ENCODE data around the gene NMNAT2. TPM values are rescaled to one million over a fixed set of nuclear protein-coding genes. Genes with fewer than 3 reads are reported as not detected.

Gene NMNAT2
- total RNA-seq, 1 donor from 2014 or later = 2.2 TPM

- peaks cover 13% of the 10 kb centered on the region for H3K9me3 Mint-ChIP-seq (ENCODE audit: unreplicated experiment)
- DNase-seq (ENCODE audit: extremely low spot score, unreplicated experiment) = no peak
- no peak overlapping the region for H3K4me3 Mint-ChIP-seq (ENCODE audit: unreplicated experiment)
- TF ChIP-seq CTCF (IDR thresholded peaks at IDR 0.05) = no peak
- H3K36me3 Mint-ChIP-seq (ENCODE audit: unreplicated experiment) = peaks cover 7% of the 10 kb centered on the region
- no peaks in the 10 kb centered on the region for H3K27me3 Mint-ChIP-seq (ENCODE audit: unreplicated experiment)
- H3K27ac Mint-ChIP-seq (ENCODE audit: unreplicated experiment) = no peak overlapping the region
- H3K4me1 Mint-ChIP-seq (ENCODE audit: unreplicated experiment) = peaks cover 11% of the 10 kb centered on the region
Measured at GRCh38 chr1:183249941-183250452, 168.2 kb downstream of the NMNAT2 start.

- Mint-ChIP-seq H3K27ac (ENCODE audit: unreplicated experiment) (no peak overlapping the region), H3K9me3 (ENCODE audit: unreplicated experiment) (peaks cover 9% of the 10 kb centered on the region), H3K4me1 (ENCODE audit: unreplicated experiment) (peaks cover 20% of the 10 kb centered on the region), H3K4me3 (ENCODE audit: unreplicated experiment) (no peak overlapping the region), H3K27me3 (ENCODE audit: unreplicated experiment) (no peaks in the 10 kb centered on the region), H3K36me3 (ENCODE audit: unreplicated experiment) (peaks cover 4% of the 10 kb centered on the region)
- TF ChIP-seq CTCF (IDR thresholded peaks at IDR 0.05) = no peak
- no peak for DNase-seq (ENCODE audit: extremely low spot score, unreplicated experiment)
Measured at GRCh38 chr1:183248989-183249691, 169.0 kb downstream of the NMNAT2 start.

- no peaks in the 10 kb centered on the region for H3K27me3 Mint-ChIP-seq (ENCODE audit: unreplicated experiment)
- no peak overlapping the region for H3K4me3 Mint-ChIP-seq (ENCODE audit: unreplicated experiment)
- no peak for TF ChIP-seq CTCF (IDR thresholded peaks at IDR 0.05)
- H3K36me3 Mint-ChIP-seq (ENCODE audit: unreplicated experiment) = peaks cover 4% of the 10 kb centered on the region
- DNase-seq (ENCODE audit: extremely low spot score, unreplicated experiment) = no peak
- no peak overlapping the region for H3K27ac Mint-ChIP-seq (ENCODE audit: unreplicated experiment)
- H3K9me3 Mint-ChIP-seq (ENCODE audit: unreplicated experiment) = peaks cover 9% of the 10 kb centered on the region
- peaks cover 30% of the 10 kb centered on the region for H3K4me1 Mint-ChIP-seq (ENCODE audit: unreplicated experiment)
Measured at GRCh38 chr1:183247931-183248330, 170.2 kb downstream of the NMNAT2 start.

GRCh38 chr1:183247484-183247883 is 170.7 kb downstream of the NMNAT2 start:
- peaks cover 9% of the 10 kb centered on the region for H3K9me3 Mint-ChIP-seq (ENCODE audit: unreplicated experiment)
- no peak for DNase-seq (ENCODE audit: extremely low spot score, unreplicated experiment)
- H3K36me3 Mint-ChIP-seq (ENCODE audit: unreplicated experiment) = peaks cover 4% of the 10 kb centered on the region
- no peak for TF ChIP-seq CTCF (IDR thresholded peaks at IDR 0.05)
- H3K27me3 Mint-ChIP-seq (ENCODE audit: unreplicated experiment) = no peaks in the 10 kb centered on the region
- H3K27ac Mint-ChIP-seq (ENCODE audit: unreplicated experiment) = no peak overlapping the region
- no peak overlapping the region for H3K4me3 Mint-ChIP-seq (ENCODE audit: unreplicated experiment)
- peaks cover 35% of the 10 kb centered on the region for H3K4me1 Mint-ChIP-seq (ENCODE audit: unreplicated experiment)

- Mint-ChIP-seq H3K4me1 (ENCODE audit: unreplicated experiment) (peaks cover 39% of the 10 kb centered on the region), H3K27me3 (ENCODE audit: unreplicated experiment) (no peaks in the 10 kb centered on the region), H3K9me3 (ENCODE audit: unreplicated experiment) (peaks cover 9% of the 10 kb centered on the region), H3K27ac (ENCODE audit: unreplicated experiment) (no peak overlapping the region), H3K36me3 (ENCODE audit: unreplicated experiment) (peaks cover 4% of the 10 kb centered on the region), H3K4me3 (ENCODE audit: unreplicated experiment) (no peak overlapping the region)
- no peak for TF ChIP-seq CTCF (IDR thresholded peaks at IDR 0.05)
- peak; percentile 53 for DNase-seq (ENCODE audit: extremely low spot score, unreplicated experiment)
Measured at GRCh38 chr1:183247066-183247465, 171.1 kb downstream of the NMNAT2 start.

All from osteocyte (in vitro differentiated cells).